SH-SY5Y (cell line): ENCODE measurements around the gene TBC1D3B.

Experiments
- GATA2 ChIP-seq: IDR thresholded peaks from 2 replicates; pipeline ENCODE4 v1.6.1; 2011; ENCODE audit warnings: mild to moderate bottlenecking, low read depth, low read length
- GATA3 ChIP-seq: IDR thresholded peaks from 2 replicates; pipeline ENCODE4 v1.6.1; 2011; ENCODE audit warnings: low read depth, mild to moderate bottlenecking, low read length, moderate library complexity

GRCh38 chr17:36129616-36130015, 46.8 kb downstream of the TBC1D3B start:
- TF ChIP-seq GATA2 (no peak), GATA3 (no peak)
